22Rv1 (cell line): ENCODE measurements around the gene RNPEPL1.

Experiments
- CTCF ChIP-seq: fragments of 450-650 bp; IDR thresholded peaks from 2 replicates; pipeline ENCODE4 v1.5.1; 2017; ENCODE audit warnings: mild to moderate bottlenecking
- ZFX ChIP-seq: fragments of 450-650 bp; IDR thresholded peaks from 2 replicates; pipeline ENCODE4 v1.6.1; 2017; ENCODE audit warnings: antibody characterized with exemption, borderline replicate concordance

- TF ChIP-seq CTCF: no peak
- no peak for TF ChIP-seq ZFX
Observed at GRCh38 chr2:240558236-240558761, 10.0 kb upstream of the RNPEPL1 start.
